Measurements from ENCODE around the gene CNTNAP5.

Gene CNTNAP5

DNA sequence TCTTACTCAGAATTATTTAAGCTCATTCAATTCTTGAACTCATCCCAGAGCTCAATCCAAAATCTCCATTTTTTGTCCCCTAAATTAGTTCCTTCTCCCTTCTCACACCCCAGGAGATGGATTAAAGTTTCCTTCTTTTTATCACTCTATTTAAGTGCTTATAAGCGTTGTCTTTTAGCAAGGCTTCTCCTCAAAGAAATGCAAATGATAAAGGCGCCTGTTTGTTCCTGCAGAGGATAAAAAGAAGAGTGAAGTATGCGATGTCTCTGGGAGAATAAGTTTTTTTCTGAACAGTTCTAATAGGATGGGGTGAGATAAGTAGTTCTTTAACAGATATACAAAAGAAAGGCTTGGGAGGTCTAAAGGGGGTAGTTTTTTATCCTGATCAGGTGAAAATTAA is 303.3 kb downstream of the CNTNAP5 start:
- ATAC-seq, result no peak
- TF ChIP-seq, protein P1, sequence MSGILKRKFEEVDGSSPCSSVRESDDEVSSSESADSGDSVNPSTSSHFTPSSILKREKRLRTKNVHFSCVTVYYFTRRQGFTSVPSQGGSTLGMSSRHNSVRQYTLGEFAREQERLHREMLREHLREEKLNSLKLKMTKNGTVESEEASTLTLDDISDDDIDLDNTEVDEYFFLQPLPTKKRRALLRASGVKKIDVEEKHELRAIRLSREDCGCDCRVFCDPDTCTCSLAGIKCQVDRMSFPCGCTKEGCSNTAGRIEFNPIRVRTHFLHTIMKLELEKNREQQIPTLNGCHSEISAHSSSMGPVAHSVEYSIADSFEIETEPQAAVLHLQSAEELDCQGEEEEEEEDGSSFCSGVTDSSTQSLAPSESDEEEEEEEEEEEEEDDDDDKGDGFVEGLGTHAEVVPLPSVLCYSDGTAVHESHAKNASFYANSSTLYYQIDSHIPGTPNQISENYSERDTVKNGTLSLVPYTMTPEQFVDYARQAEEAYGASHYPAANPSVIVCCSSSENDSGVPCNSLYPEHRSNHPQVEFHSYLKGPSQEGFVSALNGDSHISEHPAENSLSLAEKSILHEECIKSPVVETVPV (CRISPR knock-in tag; IDR thresholded peaks at IDR 0.05), result no peak
- no peak for TF ChIP-seq ZC3H10 (CRISPR knock-in tag; IDR thresholded peaks at IDR 0.05)
- TF ChIP-seq OSR1 (CRISPR knock-in tag; IDR thresholded peaks at IDR 0.05), result no peak
- no peak for TF ChIP-seq PPARA (CRISPR knock-in tag; IDR thresholded peaks at IDR 0.05; ENCODE audit: borderline replicate concordance)
- TF ChIP-seq SNAI2 (CRISPR knock-in tag; IDR thresholded peaks at IDR 0.05), result no peak
- TF ChIP-seq ARNTL (CRISPR knock-in tag; IDR thresholded peaks at IDR 0.05; ENCODE audit: borderline replicate concordance, low read depth), result no peak
- no peak for TF ChIP-seq CSDC2 (CRISPR knock-in tag; IDR thresholded peaks at IDR 0.05)
- no peak for TF ChIP-seq ZNF70 (CRISPR knock-in tag; IDR thresholded peaks at IDR 0.05)
- no peak for TF ChIP-seq ZNF8 (CRISPR knock-in tag; IDR thresholded peaks at IDR 0.05)
- no peak for TF ChIP-seq ISL1 (CRISPR knock-in tag; IDR thresholded peaks at IDR 0.05)
- no peak for TF ChIP-seq ESRRG (CRISPR knock-in tag; IDR thresholded peaks at IDR 0.05)
- no peak for TF ChIP-seq BACH2 (CRISPR knock-in tag; IDR thresholded peaks at IDR 0.05; ENCODE audit: borderline replicate concordance)
- no peak for TF ChIP-seq TOX (CRISPR knock-in tag; IDR thresholded peaks at IDR 0.05; ENCODE audit: borderline replicate concordance)
- no peak for TF ChIP-seq CREB5 (CRISPR knock-in tag; IDR thresholded peaks at IDR 0.05; ENCODE audit: low read depth)
- no peak for TF ChIP-seq GLIS3 (CRISPR knock-in tag; IDR thresholded peaks at IDR 0.05)
- TF ChIP-seq RARB (CRISPR knock-in tag; IDR thresholded peaks at IDR 0.05), result no peak
- TF ChIP-seq ZFP3 (CRISPR knock-in tag; IDR thresholded peaks at IDR 0.05), result no peak
- TF ChIP-seq ZNF565 (CRISPR knock-in tag; conservative IDR thresholded peaks at IDR 0.05; ENCODE audit: low read depth), result no peak
- TF ChIP-seq, protein P2, sequence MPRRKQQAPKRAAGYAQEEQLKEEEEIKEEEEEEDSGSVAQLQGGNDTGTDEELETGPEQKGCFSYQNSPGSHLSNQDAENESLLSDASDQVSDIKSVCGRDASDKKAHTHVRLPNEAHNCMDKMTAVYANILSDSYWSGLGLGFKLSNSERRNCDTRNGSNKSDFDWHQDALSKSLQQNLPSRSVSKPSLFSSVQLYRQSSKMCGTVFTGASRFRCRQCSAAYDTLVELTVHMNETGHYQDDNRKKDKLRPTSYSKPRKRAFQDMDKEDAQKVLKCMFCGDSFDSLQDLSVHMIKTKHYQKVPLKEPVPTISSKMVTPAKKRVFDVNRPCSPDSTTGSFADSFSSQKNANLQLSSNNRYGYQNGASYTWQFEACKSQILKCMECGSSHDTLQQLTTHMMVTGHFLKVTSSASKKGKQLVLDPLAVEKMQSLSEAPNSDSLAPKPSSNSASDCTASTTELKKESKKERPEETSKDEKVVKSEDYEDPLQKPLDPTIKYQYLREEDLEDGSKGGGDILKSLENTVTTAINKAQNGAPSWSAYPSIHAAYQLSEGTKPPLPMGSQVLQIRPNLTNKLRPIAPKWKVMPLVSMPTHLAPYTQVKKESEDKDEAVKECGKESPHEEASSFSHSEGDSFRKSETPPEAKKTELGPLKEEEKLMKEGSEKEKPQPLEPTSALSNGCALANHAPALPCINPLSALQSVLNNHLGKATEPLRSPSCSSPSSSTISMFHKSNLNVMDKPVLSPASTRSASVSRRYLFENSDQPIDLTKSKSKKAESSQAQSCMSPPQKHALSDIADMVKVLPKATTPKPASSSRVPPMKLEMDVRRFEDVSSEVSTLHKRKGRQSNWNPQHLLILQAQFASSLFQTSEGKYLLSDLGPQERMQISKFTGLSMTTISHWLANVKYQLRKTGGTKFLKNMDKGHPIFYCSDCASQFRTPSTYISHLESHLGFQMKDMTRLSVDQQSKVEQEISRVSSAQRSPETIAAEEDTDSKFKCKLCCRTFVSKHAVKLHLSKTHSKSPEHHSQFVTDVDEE (CRISPR knock-in tag; IDR thresholded peaks at IDR 0.05), result no peak
- no peak for TF ChIP-seq TCF4 (CRISPR knock-in tag; IDR thresholded peaks at IDR 0.05; ENCODE audit: borderline replicate concordance)

GRCh38 chr2:124333784-124334183 is 308.7 kb downstream of the CNTNAP5 start:
- ATAC-seq, result no peak

More at GRCh38 chr2:124333784-124334183, 308.7 kb downstream of the CNTNAP5 start:
- TF ChIP-seq BACH2 (CRISPR knock-in tag; IDR thresholded peaks at IDR 0.05; ENCODE audit: borderline replicate concordance) (no peak), CREB5 (CRISPR knock-in tag; IDR thresholded peaks at IDR 0.05; ENCODE audit: low read depth) (no peak), ISL1 (CRISPR knock-in tag; IDR thresholded peaks at IDR 0.05) (no peak), GLIS3 (CRISPR knock-in tag; IDR thresholded peaks at IDR 0.05) (no peak), ZC3H10 (CRISPR knock-in tag; IDR thresholded peaks at IDR 0.05) (no peak)
- TF ChIP-seq, protein P2 (CRISPR knock-in tag; IDR thresholded peaks at IDR 0.05), result no peak

All from SK-N-SH treated with all-trans-retinoic acid at 6 μM for 48 hours (cell line).